COLO668 (cell line): ENCODE measurements around the gene ARHGAP6.
"Not testable (repeated sequence)": the region's sequence is repeated elsewhere in the genome, so short reads cannot be mapped to it uniquely, and the experiment has no call there.

Source experiments
- DNase-seq: peaks from one replicate; lab custom pipeline; 2025; ENCODE audit not compliant: unreplicated experiment; lab: John Stamatoyannopoulos, UW

Gene ARHGAP6

GRCh38 chrX:11361666-11362065 is 304.1 kb downstream of the ARHGAP6 start:
- DNase-seq, result not testable (repeated sequence)

GRCh38 chrX:11355944-11356343 is 309.8 kb downstream of the ARHGAP6 start:
- DNase-seq, result not testable (repeated sequence)

GRCh38 chrX:11355259-11355909 is 310.3 kb downstream of the ARHGAP6 start:
- DNase-seq, result no peak

- no peak for DNase-seq
These were observed 313.4 kb downstream of the ARHGAP6 start for GRCh38 chrX:11352296-11352741.

GRCh38 chrX:11351375-11352295 is 314.1 kb downstream of the ARHGAP6 start:
- no peak for DNase-seq

DNA sequence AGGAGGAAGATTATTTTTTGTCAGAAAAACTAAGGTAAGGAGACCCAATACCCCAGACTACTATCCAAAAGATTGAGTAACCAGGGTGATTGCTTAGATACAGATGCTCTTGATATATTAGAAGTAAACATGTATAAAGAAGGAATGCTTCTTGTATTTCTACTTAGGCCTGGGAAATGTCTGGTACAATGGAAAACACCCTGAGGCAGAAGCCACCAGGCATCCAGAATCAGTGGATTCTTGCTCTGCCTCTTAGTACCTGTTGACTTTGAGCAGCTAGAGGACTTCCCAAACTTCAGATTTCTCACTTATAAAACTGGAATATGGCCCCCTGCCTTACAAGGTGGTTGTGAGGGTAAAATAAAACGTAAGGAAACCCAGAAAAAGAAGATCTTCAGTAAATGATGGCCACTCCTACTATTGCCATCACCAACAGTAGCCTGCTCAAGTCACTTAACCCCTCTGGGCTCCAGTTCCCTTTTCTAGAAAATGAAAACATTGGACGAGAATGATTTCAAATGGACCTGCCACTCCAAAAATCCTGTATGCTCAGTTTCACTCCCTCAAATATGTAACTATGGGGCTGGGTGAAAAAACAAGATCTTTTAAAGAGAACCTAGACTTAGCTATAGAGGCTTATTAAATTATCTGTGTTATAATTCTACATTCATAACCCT is 315.9 kb downstream of the ARHGAP6 start:
- no peak for DNase-seq

DNA sequence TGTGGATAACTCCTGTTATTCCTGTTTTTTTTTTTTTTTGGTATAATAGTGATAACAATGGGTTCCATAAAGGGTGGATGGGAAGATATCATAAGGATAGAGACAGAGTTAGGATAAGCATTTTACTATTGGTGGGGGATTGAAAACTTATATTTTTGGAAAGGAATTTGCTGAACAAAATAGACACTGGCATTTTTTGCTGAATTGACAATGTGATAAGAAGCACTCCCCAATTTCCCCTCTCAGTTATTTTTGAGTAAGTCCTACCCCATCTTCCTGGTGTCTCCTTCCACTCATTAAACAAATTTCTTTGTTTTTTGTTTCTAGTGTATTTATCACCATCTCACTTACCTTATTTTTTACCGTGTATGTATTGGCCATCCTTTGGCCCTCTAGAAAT is 316.7 kb downstream of the ARHGAP6 start:
- DNase-seq, result no peak

GRCh38 chrX:11347300-11347699 is 318.4 kb downstream of the ARHGAP6 start:
- DNase-seq, result no peak

DNA sequence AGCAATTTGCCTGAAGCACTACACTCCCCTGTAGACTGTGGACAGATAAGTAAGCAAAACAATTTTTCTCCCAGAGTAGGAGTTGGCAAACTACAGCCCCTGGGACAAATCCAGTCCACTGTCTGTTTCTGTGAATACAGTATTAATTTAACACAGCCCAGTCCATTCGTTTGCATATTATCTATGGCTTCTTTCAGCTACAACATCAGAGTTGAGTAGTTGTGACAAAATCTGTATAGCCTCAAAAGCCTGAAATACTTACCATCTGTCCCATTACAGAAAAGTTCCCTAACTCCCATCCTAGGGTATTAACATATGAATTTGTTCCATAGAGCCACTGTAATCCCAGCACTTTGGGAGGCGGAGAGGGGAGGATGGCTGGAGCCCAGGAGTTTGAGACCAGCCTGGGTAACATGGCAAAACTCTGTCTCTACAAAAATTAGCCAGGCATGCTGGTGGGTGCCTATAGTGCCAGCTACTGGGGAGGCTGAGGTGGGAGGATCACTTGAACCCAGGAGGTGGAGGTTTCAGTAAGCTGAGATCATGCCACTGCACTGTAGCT is 319.5 kb downstream of the ARHGAP6 start:
- no peak for DNase-seq

- DNase-seq, result no peak
These were observed 323.0 kb downstream of the ARHGAP6 start for GRCh38 chrX:11342673-11343072.

DNA sequence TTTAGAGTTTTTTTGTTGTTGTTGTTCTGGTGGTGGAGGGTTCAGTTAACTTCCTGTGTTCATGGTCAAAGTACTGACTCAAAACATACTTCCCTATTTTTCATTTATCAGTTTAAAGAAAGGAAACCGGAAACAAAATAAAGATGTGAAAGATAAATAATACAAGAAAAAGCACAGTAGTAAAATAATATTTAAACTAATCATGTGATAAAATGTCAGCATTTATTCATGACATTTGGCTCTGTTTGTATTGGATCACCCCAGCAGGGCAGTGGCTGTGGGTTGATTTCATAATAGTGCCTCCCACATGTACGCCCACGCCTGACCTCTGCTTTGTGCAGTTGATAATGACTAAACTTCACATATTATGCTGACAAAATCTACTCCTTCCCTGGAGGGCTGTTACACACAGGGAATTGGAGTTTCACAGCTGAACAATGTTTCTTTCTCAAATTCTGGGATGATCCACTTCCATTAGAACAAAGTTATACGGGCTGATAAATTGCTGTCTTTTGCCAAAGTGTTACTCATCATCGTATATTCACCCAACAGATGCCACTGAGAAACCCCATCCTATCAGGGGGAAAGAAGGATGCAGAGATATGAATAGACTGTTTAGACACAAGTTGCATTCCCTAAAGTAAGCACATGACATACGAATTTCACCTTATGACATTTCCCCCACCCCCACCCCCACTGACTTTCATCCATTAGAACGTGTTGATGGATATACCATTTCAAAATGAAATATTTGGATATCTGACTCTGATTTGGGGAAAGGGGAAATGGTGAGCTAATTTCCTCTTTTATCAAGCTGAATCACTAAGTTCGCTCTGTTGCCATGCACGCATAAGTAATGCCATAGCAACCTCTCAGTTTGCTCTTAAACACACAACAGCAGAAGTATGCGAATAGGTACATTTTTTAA is 324.2 kb downstream of the ARHGAP6 start:
- no peak for DNase-seq

DNA sequence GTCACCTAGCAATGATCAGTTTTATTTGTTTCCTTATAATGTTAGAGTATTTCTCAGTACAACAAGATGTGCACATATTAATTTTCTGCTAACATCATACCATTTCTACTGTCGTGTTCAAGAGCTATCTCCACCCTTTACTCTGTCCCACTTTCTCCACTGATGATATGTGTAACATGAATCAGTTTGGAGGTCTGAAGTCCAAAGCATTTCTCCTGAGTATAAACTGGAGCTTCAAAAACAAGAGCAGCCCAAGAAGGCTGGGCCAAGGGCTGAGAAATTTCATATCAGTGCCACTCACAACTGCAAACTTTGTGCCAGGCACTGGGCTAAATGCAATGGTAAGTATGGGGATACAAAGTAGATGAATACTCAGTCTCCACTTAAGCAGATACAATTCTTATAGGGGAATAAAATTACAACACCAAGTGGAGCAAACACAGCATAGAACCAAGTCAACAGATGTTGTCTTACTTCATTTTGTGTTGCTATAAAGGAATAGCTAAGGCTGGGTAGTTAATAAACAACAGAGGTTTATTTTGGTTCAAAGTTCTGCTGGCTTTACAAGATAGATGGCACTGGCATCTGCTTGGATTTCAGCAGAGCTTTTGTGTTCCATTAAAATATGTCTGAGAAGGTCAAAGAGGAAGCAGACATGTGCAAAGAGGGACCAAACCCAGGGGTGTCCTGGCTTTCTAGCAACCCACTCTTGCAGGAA is 328.3 kb downstream of the ARHGAP6 start:
- DNase-seq, result no peak

DNA sequence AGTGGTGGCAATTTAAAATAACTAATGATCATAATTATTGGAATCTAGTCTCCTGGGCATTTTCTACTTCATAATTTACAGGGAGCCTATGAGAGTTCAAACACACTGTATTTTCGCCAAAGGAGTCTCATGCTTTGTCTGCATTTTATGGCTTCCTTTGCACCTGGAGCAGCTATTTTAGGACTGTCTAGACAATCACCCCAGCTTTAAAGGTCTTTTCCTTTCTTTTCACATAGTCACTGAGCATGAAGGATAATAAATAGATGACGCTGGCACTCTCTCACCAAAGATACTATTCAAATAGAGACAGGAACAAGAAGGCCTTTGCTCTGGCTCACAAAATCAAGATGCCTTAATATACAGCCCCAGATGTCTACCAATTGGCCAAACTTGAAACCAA is 329.5 kb downstream of the ARHGAP6 start:
- DNase-seq, result no peak

- no peak for DNase-seq
These were observed 331.6 kb downstream of the ARHGAP6 start for GRCh38 chrX:11334165-11334564.

- no peak for DNase-seq
These were observed 333.9 kb downstream of the ARHGAP6 start for GRCh38 chrX:11331788-11332187.

DNA sequence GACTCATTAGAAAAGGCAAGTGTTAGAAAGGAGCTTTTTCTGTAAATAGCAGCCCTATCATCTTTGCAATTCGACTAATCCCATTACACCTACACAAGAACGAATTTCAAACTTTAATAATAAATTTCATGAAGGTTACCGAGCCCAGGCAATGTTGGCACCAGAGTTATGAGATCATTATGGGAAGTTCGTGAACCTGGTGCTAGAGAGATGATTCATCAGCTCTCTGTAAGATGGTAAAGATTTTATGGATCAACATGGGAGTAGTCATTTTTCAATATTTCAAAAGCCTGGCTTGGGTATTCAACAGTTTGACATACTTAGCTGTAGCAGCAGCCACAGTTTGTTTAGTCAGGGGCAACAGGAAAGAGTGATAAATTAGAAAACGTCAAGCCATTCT is 336.7 kb downstream of the ARHGAP6 start:
- no peak for DNase-seq

GRCh38 chrX:11328134-11328533 is 337.6 kb downstream of the ARHGAP6 start:
- DNase-seq, result no peak

DNA sequence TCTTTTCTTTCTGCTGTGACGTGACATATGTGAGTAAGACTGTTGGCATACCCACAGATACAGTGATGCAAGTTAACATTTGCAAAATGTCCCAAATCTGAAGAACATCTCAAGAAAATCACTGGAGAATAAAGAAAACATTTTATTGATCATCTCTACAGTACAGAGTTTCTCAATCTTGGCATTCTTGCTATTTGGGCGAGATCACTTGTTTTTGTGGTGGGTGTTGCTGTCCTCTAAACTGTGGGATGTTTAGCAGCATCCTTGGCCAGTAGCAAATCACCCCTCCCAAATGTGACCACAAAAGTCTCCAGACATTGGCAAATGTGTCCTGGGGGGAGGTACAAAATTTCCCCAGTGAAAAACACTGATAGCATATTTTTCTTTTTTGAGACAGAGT is 343.7 kb downstream of the ARHGAP6 start:
- DNase-seq, result no peak

DNA sequence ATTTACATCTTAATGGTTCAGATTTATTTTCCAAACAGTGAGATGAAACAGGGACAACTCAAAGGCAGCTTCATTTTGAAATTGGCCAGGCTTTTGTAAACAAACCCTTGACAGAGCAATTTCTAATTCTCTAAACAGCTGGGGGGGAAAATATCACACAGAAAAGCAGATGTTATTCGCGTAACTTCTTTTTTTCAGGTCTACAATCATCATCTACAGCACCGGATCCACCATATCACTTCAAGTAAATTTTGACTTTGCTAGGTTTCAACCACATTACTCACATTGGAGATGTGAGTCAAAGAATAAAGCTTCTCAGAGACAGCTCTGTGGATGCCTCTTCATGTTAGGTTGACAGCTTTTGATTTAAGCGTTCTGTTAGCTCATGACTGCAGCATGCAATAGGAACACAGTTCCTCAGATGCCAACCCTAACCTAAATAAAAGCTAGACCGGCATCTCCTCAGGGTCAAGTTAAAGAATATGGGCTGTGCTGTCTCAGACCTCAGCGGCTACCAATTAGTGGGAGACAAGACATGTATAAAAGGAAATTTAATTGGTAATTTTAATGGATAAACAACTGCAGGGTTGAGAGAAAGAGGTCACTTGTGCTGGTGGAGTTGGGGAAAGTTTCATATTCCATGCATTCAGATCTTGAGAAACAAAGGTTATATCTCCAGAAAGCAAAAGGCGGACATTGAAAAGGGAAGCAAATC is 345.8 kb downstream of the ARHGAP6 start:
- DNase-seq, result no peak
